Measurements from ENCODE around the gene LAPTM5. TPM values are rescaled to one million over a fixed set of nuclear protein-coding genes. Genes with fewer than 3 reads are reported as not detected.

LAPTM5 gene
- total RNA-seq, 1 experiment from 2014 or later: 1.5 TPM

GRCh38 chr1:30773722-30774358 lies 16.3 kb upstream of the LAPTM5 start:
- POLR2A ChIA-PET: no interaction called here
- DNase-seq (ENCODE audit: low read depth, low spot score) (no peak), ATAC-seq (no peak)
- no peaks in the 10 kb centered on the region for H4K20me1 ChIP-seq (ENCODE audit: insufficient read depth)
- no peak overlapping the region for H3K27ac ChIP-seq (ENCODE audit: low read depth, low read length)
- intact Hi-C loops (cut with micrococcal nuclease): no loop called here
- no peak overlapping the region for H2AFZ ChIP-seq (ENCODE audit: low read depth, low read length, poor library complexity, severe bottlenecking)
- no TSS peak for BruUV-seq (replicated peaks)
- no peak for TF ChIP-seq REST (IDR thresholded peaks at IDR 0.05; ENCODE audit: low read depth)
- no peak for TF ChIP-seq TCF7L2 (IDR thresholded peaks at IDR 0.05; ENCODE audit: borderline replicate concordance, extremely low read depth, insufficient read depth, insufficient read length)
- TF ChIP-seq ELF1 (IDR thresholded peaks at IDR 0.05; ENCODE audit: borderline replicate concordance, low read depth): no peak
- no peak for TF ChIP-seq EZH2 (IDR thresholded peaks at IDR 0.05)
- no peak for TF ChIP-seq ZBTB33 (IDR thresholded peaks at IDR 0.05; ENCODE audit: extremely low read depth, insufficient replicate concordance, low read length)
- TF ChIP-seq CTCF (IDR thresholded peaks at IDR 0.05 in 2 of 3, conservative IDR thresholded peaks at IDR 0.05 in 1 of 3; ENCODE audit: borderline replicate concordance in 1 of 3, insufficient read depth in 1 of 3, low read depth in 2 of 3, low read length in 2 of 3): no peak
- no peak for TF ChIP-seq ZFX (IDR thresholded peaks at IDR 0.05)
- TF ChIP-seq SP1 (IDR thresholded peaks at IDR 0.05; ENCODE audit: low read depth): no peak
- TF ChIP-seq ATF3 (IDR thresholded peaks at IDR 0.05): no peak
- TF ChIP-seq EZH2phosphoT487 (IDR thresholded peaks at IDR 0.05; ENCODE audit: borderline replicate concordance): no peak
- no peak for TF ChIP-seq POLR2AphosphoS5 (IDR thresholded peaks at IDR 0.05; ENCODE audit: low read depth, low read length)
- no peak for TF ChIP-seq ZNF274 (IDR thresholded peaks at IDR 0.05; ENCODE audit: low read depth, low read length)
- peaks cover 0 to 8% of the 10 kb centered on the region in 2 experiments; a peak in 1 of 4 replicates for H3K4me1 ChIP-seq (ENCODE audit: control insufficient read depth in 1 of 2, insufficient read depth in 2 of 2, low read length in 2 of 2)
- no peak overlapping the region for H3K4me3 ChIP-seq (replicated peaks in 1 of 2; ENCODE audit: low read depth in 1 of 2, low read length in 2 of 2)
- no peaks in the 10 kb centered on the region for H3K79me2 ChIP-seq (ENCODE audit: insufficient read depth, low read length)
- H3K4me2 ChIP-seq (ENCODE audit: low read length): no peak overlapping the region
- CTCF ChIA-PET: no interaction called here
- RAD21 ChIA-PET (ENCODE audit: low non-redundant PET in 1 of 2, low total read pairs in 2 of 2, uncharacterized antibody in 2 of 2, unreplicated experiment in 2 of 2): no interaction called here
- H3K9ac ChIP-seq (ENCODE audit: low read length): no peak overlapping the region
- no peaks in the 10 kb centered on the region for H3K9me2 ChIP-seq (ENCODE audit: insufficient read depth)
- no peaks in the 10 kb centered on the region for H3K9me3 ChIP-seq (ENCODE audit: control insufficient read depth in 1 of 2, insufficient read depth in 1 of 2, low read depth in 1 of 2, low read length in 2 of 2)
- H3K27me3 ChIP-seq (ENCODE audit: insufficient read depth, low read length): no peaks in the 10 kb centered on the region
- H3K36me3 ChIP-seq (ENCODE audit: control insufficient read depth in 1 of 2, insufficient read depth in 2 of 2, low read length in 2 of 2): no peaks in the 10 kb centered on the region

Data from HCT116 (cell line).